ENCODE measurements around the gene BTBD9. TPM values are rescaled to one million over a fixed set of nuclear protein-coding genes. Genes with fewer than 3 reads are reported as not detected.

Gene BTBD9
- total and polyA plus RNA-seq, 9 of the 15 experiments (the other 6 are each of a cell fraction or from before 2014, with no cell fraction given) = 0.08 to 1.6 (median 0.58) TPM

- Histone ChIP-seq H3K4me3 (no peak overlapping the region), H2AFZ (ENCODE audit: low read depth, low read length) (no peak overlapping the region), H3K36me3 (ENCODE audit: control insufficient read depth, insufficient read depth, low read length) (no peaks in the 10 kb centered on the region), H3K79me2 (ENCODE audit: control insufficient read depth, insufficient read depth, low read length) (no peaks in the 10 kb centered on the region), H3K4me2 (ENCODE audit: insufficient read depth, low read length) (no peak overlapping the region), H3K27ac (ENCODE audit: extremely low read depth, low read depth, low read length) (no peak overlapping the region), H3K4me1 (replicated peaks in 1 of 2; ENCODE audit: control insufficient read depth in 2 of 2, insufficient read depth in 2 of 2, low read length in 2 of 2) (no peaks in the 10 kb centered on the region), H3K9me3 (replicated peaks; ENCODE audit: control insufficient read depth, insufficient read depth, low read depth, low read length) (no peaks in the 10 kb centered on the region), H3K9ac (ENCODE audit: insufficient read depth in 1 of 2, low read depth in 2 of 2, low read length in 2 of 2) (no peak overlapping the region), H3K27me3 (ENCODE audit: control insufficient read depth in 2 of 2, insufficient read depth in 2 of 2, low read length in 2 of 2) (peaks cover 3 to 6% of the 10 kb centered on the region in 2 experiments; a peak in 2 of 5 replicates), H4K20me1 (replicated peaks; ENCODE audit: control insufficient read depth, insufficient read depth, low read length) (no peaks in the 10 kb centered on the region), H3K9me1 (ENCODE audit: control insufficient read depth, insufficient read depth, low read length) (no peaks in the 10 kb centered on the region)
- no peak for DNase-seq (ENCODE audit: extremely low read depth in 1 of 4, low spot score in 3 of 4)
- in situ Hi-C loops (cut with MboI) = no loop called here
- ChIA-PET CTCF (ENCODE audit: low intra/inter-chr PET ratio) (no interaction called here), POLR2A (no interaction called here)
- intact Hi-C loops (cut with micrococcal nuclease) = no loop called here
- no peak for FAIRE-seq
- ATAC-seq = no peak
- BruUV-seq (replicated peaks) = no TSS peak
- 46% methylated on average over 6 of the region's 6 CpGs for WGBS (ENCODE audit: insufficient coverage, low coverage, missing lambda C conversion rate)
- TF ChIP-seq RERE (CRISPR knock-in tag; IDR thresholded peaks at IDR 0.05; ENCODE audit: borderline replicate concordance) = no peak
- no peak for TF ChIP-seq ZC3H11A (IDR thresholded peaks at IDR 0.05; ENCODE audit: low read depth, low read length)
- no peak for TF ChIP-seq ADNP (tag; IDR thresholded peaks at IDR 0.05)
- no peak for TF ChIP-seq ZBTB43 (CRISPR knock-in tag; IDR thresholded peaks at IDR 0.05)
- TF ChIP-seq SP1 (CRISPR knock-in tag; IDR thresholded peaks at IDR 0.05) = no peak
- TF ChIP-seq ZFP36 (IDR thresholded peaks at IDR 0.05; ENCODE audit: low read depth, low read length, partially characterized antibody) = no peak
Measured at GRCh38 chr6:38586992-38587391, 52.7 kb downstream of the BTBD9 start.
